WTC11 (cell line): ENCODE measurements around the gene HERPUD2. TPM values are rescaled to one million over a fixed set of nuclear protein-coding genes. Genes with fewer than 3 reads are reported as not detected.

Source experiments
- ATAC-seq: fragments of 200-7000 bp; cut with Tn5 transposase; 2 replicates; pipeline ENCODE4 v1.10.0; 2021; ENCODE audit warnings: mild to moderate bottlenecking, moderate library complexity
- CTCF ChIA-PET: fragments of 300-600 bp; sonication (Branson Sonifier 250); formaldehyde crosslinking; loops from one replicate; lab custom pipeline; 2021; ENCODE audit warnings: antibody characterized with exemption; lab: Charles Lee
- POLR2A ChIA-PET: fragments of 350-600 bp; sonication (Branson Sonifier 250); formaldehyde crosslinking; loops from one replicate; lab custom pipeline; 2021; ENCODE audit warnings: antibody characterized with exemption; lab: Charles Lee
- DNase-seq: peaks from one replicate; pipeline ENCODE4 v3.0.0; 2021; ENCODE audit warnings: low spot score
- H3K27ac Mint-ChIP-seq: 2 replicates; pipeline ENCODE4 v1.8.0; 2021; ENCODE audit warnings: mixed read lengths
- H3K27me3 Mint-ChIP-seq: 2 replicates; pipeline ENCODE4 v1.8.0; 2021; ENCODE audit warnings: low read depth, mild to moderate bottlenecking, moderate library complexity, mixed read lengths
- H3K36me3 Mint-ChIP-seq: 2 replicates; pipeline ENCODE4 v1.8.0; 2021; ENCODE audit warnings: mixed read lengths
- H3K4me1 Mint-ChIP-seq: 2 replicates; pipeline ENCODE4 v1.8.0; 2022; ENCODE audit warnings: mixed read lengths
- H3K4me3 Mint-ChIP-seq: 2 replicates; pipeline ENCODE4 v1.8.0; 2021; ENCODE audit warnings: mild to moderate bottlenecking, moderate library complexity, mixed read lengths
- H3K9me3 Mint-ChIP-seq: 2 replicates; pipeline ENCODE4 v1.8.0; 2021; ENCODE audit warnings: mixed read lengths
- AFF4 ChIP-seq: sonication (generic); formaldehyde crosslinking; IDR thresholded peaks from 2 replicates; pipeline ENCODE4 v1.8.1; 2023; ENCODE audit warnings: mild to moderate bottlenecking, missing genetic modification reagents, borderline replicate concordance
- ATF2 ChIP-seq: sonication (generic); formaldehyde crosslinking; IDR thresholded peaks from 2 replicates; pipeline ENCODE4 v1.8.1; 2022; ENCODE audit warnings: low read depth, missing genetic modification reagents, borderline replicate concordance
- ATF3 ChIP-seq: sonication (generic); formaldehyde crosslinking; conservative IDR thresholded peaks from 2 replicates; pipeline ENCODE4 v1.8.1; 2022; ENCODE audit warnings: mild to moderate bottlenecking, missing genetic modification reagents
- CDX4 ChIP-seq: fragments of 250-450 bp; sonication (Bioruptor Pico); IDR thresholded peaks from 2 replicates; pipeline ENCODE4 v1.9.0; 2021; ENCODE audit warnings: moderate library complexity, mild to moderate bottlenecking, inconsistent platforms, borderline replicate concordance
- FOXJ3 ChIP-seq: sonication (generic); formaldehyde crosslinking; IDR thresholded peaks from 2 replicates; pipeline ENCODE4 v1.9.0; 2021; ENCODE audit warnings: missing genetic modification reagents, mild to moderate bottlenecking, borderline replicate concordance
- HMGXB4 ChIP-seq: sonication (generic); formaldehyde crosslinking; IDR thresholded peaks from 2 replicates; pipeline ENCODE4 v1.8.1; 2023; ENCODE audit warnings: mild to moderate bottlenecking, moderate library complexity, missing genetic modification reagents
- NR2C2 ChIP-seq: sonication (generic); formaldehyde crosslinking; IDR thresholded peaks from 2 replicates; pipeline ENCODE4 v1.8.0; 2022; ENCODE audit warnings: mild to moderate bottlenecking, missing genetic modification reagents
- PRDM15 ChIP-seq: sonication (generic); formaldehyde crosslinking; IDR thresholded peaks from 2 replicates; pipeline ENCODE4 v1.8.0; 2022; ENCODE audit warnings: missing genetic modification reagents
- RORB ChIP-seq: fragments of 250-450 bp; sonication (Bioruptor Pico); IDR thresholded peaks from 2 replicates; pipeline ENCODE4 v1.9.0; 2021; ENCODE audit warnings: mild to moderate bottlenecking
- SMAD4 ChIP-seq: sonication (generic); formaldehyde crosslinking; IDR thresholded peaks from 2 replicates; pipeline ENCODE4 v1.8.0; 2022; ENCODE audit warnings: mild to moderate bottlenecking, missing genetic modification reagents
- STAT6 ChIP-seq: sonication (generic); formaldehyde crosslinking; conservative IDR thresholded peaks from 2 replicates; pipeline ENCODE4 v1.8.1; 2023; ENCODE audit warnings: mild to moderate bottlenecking, low read depth, missing genetic modification reagents, moderate library complexity
- TCF7 ChIP-seq: sonication (generic); formaldehyde crosslinking; IDR thresholded peaks from 2 replicates; pipeline ENCODE4 v1.8.0; 2022; ENCODE audit warnings: mild to moderate bottlenecking, low read depth, missing genetic modification reagents, moderate library complexity
- USF2 ChIP-seq: sonication (generic); formaldehyde crosslinking; IDR thresholded peaks from 2 replicates; pipeline ENCODE4 v1.8.1; 2023; ENCODE audit warnings: mild to moderate bottlenecking, missing genetic modification reagents, moderate library complexity
- ZNF138 ChIP-seq: sonication (generic); formaldehyde crosslinking; conservative IDR thresholded peaks from 2 replicates; pipeline ENCODE4 v1.8.1; 2022; ENCODE audit warnings: mild to moderate bottlenecking, moderate library complexity, missing genetic modification reagents
- total RNA-seq: library from RNA; stranded (reverse); gene quantifications from 3 replicates; pipeline ENCODE4 v1.2.3, GENCODE V29; 2021

HERPUD2 gene
- total RNA-seq, 1 experiment from 2014 or later = 16.2 TPM

GRCh38 chr7:35728412-35729060 lies 33.6 kb upstream of the HERPUD2 start (continued):
- no peak for TF ChIP-seq AFF4 (CRISPR knock-in tag)
- no peak for TF ChIP-seq RORB (CRISPR knock-in tag)
- TF ChIP-seq HMGXB4 = no peak
- no peak for TF ChIP-seq STAT6 (CRISPR knock-in tag)
- no peak for TF ChIP-seq CDX4 (CRISPR knock-in tag)
- TF ChIP-seq, all 79 proteins: peak for 0

- no peak overlapping the region for H3K27ac Mint-ChIP-seq
- no peak; the same call in 1 of the 2 replicates for ATAC-seq
- CTCF ChIA-PET = interaction anchor here (1.0 to 1.6 kb wide), 2 partner anchors 18 to 179 kb away, joined by 3 to 5 read pairs; no protein-coding TSS in a partner anchor
Measured at GRCh38 chr7:35727571-35727970, 32.6 kb upstream of the HERPUD2 start.

More at GRCh38 chr7:35727571-35727970, 32.6 kb upstream of the HERPUD2 start:
- H3K4me3 Mint-ChIP-seq = no peak overlapping the region
- TF ChIP-seq FOXJ3 (CRISPR knock-in tag) (no peak), PRDM15 (CRISPR knock-in tag) (no peak), USF2 (CRISPR knock-in tag) (no peak), ZNF138 (CRISPR knock-in tag) (no peak), SMAD4 (CRISPR knock-in tag) (no peak), TCF7 (no peak), STAT6 (CRISPR knock-in tag) (no peak), NR2C2 (CRISPR knock-in tag) (no peak), ATF2 (CRISPR knock-in tag) (no peak), ATF3 (CRISPR knock-in tag) (no peak)
- POLR2A ChIA-PET = no interaction called here
- no peaks in the 10 kb centered on the region for H3K4me1 Mint-ChIP-seq
- peaks cover 3% of the 10 kb centered on the region; the same call in 1 of the 2 replicates for H3K27me3 Mint-ChIP-seq
- 0 out of 2 replicates have a peak, but pooled peaks cover 3% of the 10 kb centered on the region for H3K9me3 Mint-ChIP-seq
- DNase-seq = no peak
- H3K36me3 Mint-ChIP-seq = no peaks in the 10 kb centered on the region
